ENCODE data around the gene RAD9A. TPM values are rescaled to one million over a fixed set of nuclear protein-coding genes. Genes with fewer than 3 reads are reported as not detected.
A peak's percentile ranks its signal among the peaks of the same experiment; 100 is the strongest.

Gene RAD9A
- total and polyA plus RNA-seq, 2 of the 4 experiments (the other 2 are of a cell fraction), result 2.0 to 10.3 TPM

DNA sequence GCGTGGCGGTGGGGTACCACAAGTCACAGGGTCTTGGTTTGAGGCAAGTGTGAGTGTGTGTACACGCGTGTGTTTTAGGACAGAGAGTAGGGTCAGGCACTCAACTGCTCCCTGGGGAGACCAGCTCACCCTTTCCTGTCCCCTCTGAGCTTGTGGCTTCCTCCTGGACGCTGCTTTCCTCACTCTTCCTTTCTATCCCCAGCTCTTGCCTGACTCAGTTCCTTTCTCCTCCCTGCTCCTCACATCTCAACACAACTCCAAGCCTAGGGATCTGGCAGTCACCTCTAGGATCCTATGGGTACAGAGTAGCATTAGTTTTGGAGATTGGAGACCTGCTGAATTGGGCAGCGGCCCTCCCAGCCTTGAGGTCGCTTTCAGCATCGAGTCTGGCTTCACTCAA is 22.5 kb upstream of the RAD9A start:
- Histone ChIP-seq H2AK9ac (replicated peaks; ENCODE audit: low read depth, low read length, poor library complexity) (peak overlapping the region; percentile 23), H3K4me3 (ENCODE audit: insufficient read depth, low read depth, low read length) (no peak overlapping the region), H3K27ac (ENCODE audit: insufficient read depth, low read length) (peak overlapping the region; percentile 82), H3K23ac (ENCODE audit: low read depth, low read length) (peak overlapping the region; percentile 13), H3K79me1 (ENCODE audit: low read depth in 1 of 2, low read length in 2 of 2) (peaks cover 5 to 77% of the 10 kb centered on the region in 2 experiments; a peak in 3 of 4 replicates), H3K9me3 (ENCODE audit: control insufficient read depth, insufficient read depth, low read length) (no peaks in the 10 kb centered on the region), H3K27me3 (ENCODE audit: control insufficient read depth, insufficient read depth, low read length) (no peaks in the 10 kb centered on the region), H3K18ac (ENCODE audit: low read depth, low read length) (peak overlapping the region; percentile 3), H3K9me1 (ENCODE audit: insufficient read depth, low read length) (peaks cover 48% of the 10 kb centered on the region), H2BK120ac (ENCODE audit: low read depth, low read length) (peak overlapping the region; percentile 72), H3K4ac (ENCODE audit: low read depth, low read length) (peak overlapping the region; percentile 81), H3K4me2 (ENCODE audit: low read depth, low read length) (peak overlapping the region; percentile 66), H3K9ac (ENCODE audit: low read depth, low read length) (peak overlapping the region; percentile 3; the same call in 1 of the 2 replicates), H3K56ac (ENCODE audit: extremely low read depth, insufficient read depth, low read length) (no peak overlapping the region), H2AFZ (replicated peaks; ENCODE audit: low read length, poor library complexity) (no peak overlapping the region), H2BK5ac (ENCODE audit: low read depth, low read length, poor library complexity, severe bottlenecking) (peak overlapping the region; percentile 77), H3K4me1 (ENCODE audit: control insufficient read depth, insufficient read depth, low read length) (peaks cover 53% of the 10 kb centered on the region), H4K91ac (ENCODE audit: insufficient read depth, low read depth, low read length) (peak overlapping the region; percentile 86), H3K14ac (replicated peaks; ENCODE audit: low read depth, low read length) (peak overlapping the region; percentile 77), H4K20me1 (ENCODE audit: insufficient read depth, low read length) (peaks cover 65% of the 10 kb centered on the region), H2BK15ac (ENCODE audit: low read depth, low read length) (peak overlapping the region; percentile 50; the same call in 2 of the 3 replicates), H2AK5ac (ENCODE audit: low read depth, low read length) (peak overlapping the region; percentile 74; the same call in 1 of the 2 replicates), H4K8ac (ENCODE audit: low read depth in 2 of 2, low read length in 2 of 2) (peak overlapping the region in 1 of 2 experiments; percentile 29; a peak in 2 of 4 replicates), H2BK20ac (ENCODE audit: low read depth, low read length) (peak overlapping the region; percentile 73), H4K5ac (ENCODE audit: low read depth, low read length) (peak overlapping the region; percentile 51; the same call in 1 of the 2 replicates), H3K36me3 (ENCODE audit: control insufficient read depth, insufficient read depth, low read length) (peaks cover 21% of the 10 kb centered on the region)
- CTCF ChIA-PET, result interaction anchor here (0.6 to 2.3 kb wide), 5 partner anchors 12 to 18 kb away, joined by 4 to 15 read pairs (median 9); partner anchors contain the start of gene POLD4
- dilution Hi-C loops (cut with HindIII; ENCODE audit: low sequenced_read_pairs, unreplicated experiment), result no loop called here
- intact Hi-C loops (cut with micrococcal nuclease), result no loop called here
- DNase-seq (no peak), ATAC-seq (ENCODE audit: low read depth) (no peak)
- in situ Hi-C loops (cut with MboI; ENCODE audit: low sequenced_read_pairs), result no loop called here
- 100% methylated on average over 1 of the region's 8 CpGs; no CpG with 5 or more reads in 1 of the 2 experiments for WGBS, 2 experiments (ENCODE audit: extremely low coverage in 2 of 2, insufficient read length in 1 of 2)
- POLR2A ChIA-PET (ENCODE audit: unreplicated experiment), result interaction anchor here (0.5 to 1.2 kb wide), 3 partner anchors 16 to 26 kb away, joined by 3 read pairs; partner anchors contain the start of gene POLD4
- no TSS peak for BruUV-seq (replicated peaks)
- TF ChIP-seq POLR2A (IDR thresholded peaks at IDR 0.05; ENCODE audit: low read depth, low read length) (no peak), SMC3 (IDR thresholded peaks at IDR 0.05; ENCODE audit: low read depth, low read length) (no peak), FOS (IDR thresholded peaks at IDR 0.05; ENCODE audit: low read depth, low read length) (no peak), RFX5 (IDR thresholded peaks at IDR 0.05; ENCODE audit: low read depth, low read length) (no peak), NFE2L2 (IDR thresholded peaks at IDR 0.05; ENCODE audit: low read depth, low read length) (no peak), CHD1 (IDR thresholded peaks at IDR 0.05; ENCODE audit: low read depth, low read length) (no peak), MXI1 (IDR thresholded peaks at IDR 0.05; ENCODE audit: borderline replicate concordance, low read depth, low read length) (no peak), ELK1 (IDR thresholded peaks at IDR 0.05; ENCODE audit: borderline replicate concordance, low read depth, low read length) (no peak), RAD21 (IDR thresholded peaks at IDR 0.05; ENCODE audit: low read length) (no peak), CEBPB (IDR thresholded peaks at IDR 0.05; ENCODE audit: low read depth, low read length) (no peak), CTCF (conservative IDR thresholded peaks at IDR 0.05; ENCODE audit: low read depth, low read length) (no peak), MAZ (IDR thresholded peaks at IDR 0.05; ENCODE audit: borderline replicate concordance, low read depth, low read length) (no peak), RCOR1 (IDR thresholded peaks at IDR 0.05; ENCODE audit: insufficient replicate concordance, low read length) (no peak), BHLHE40 (IDR thresholded peaks at IDR 0.05; ENCODE audit: low read depth, low read length) (no peak), MAFK (IDR thresholded peaks at IDR 0.05; ENCODE audit: low read depth, low read length) (no peak)
- TF ChIP-seq, protein P1, sequence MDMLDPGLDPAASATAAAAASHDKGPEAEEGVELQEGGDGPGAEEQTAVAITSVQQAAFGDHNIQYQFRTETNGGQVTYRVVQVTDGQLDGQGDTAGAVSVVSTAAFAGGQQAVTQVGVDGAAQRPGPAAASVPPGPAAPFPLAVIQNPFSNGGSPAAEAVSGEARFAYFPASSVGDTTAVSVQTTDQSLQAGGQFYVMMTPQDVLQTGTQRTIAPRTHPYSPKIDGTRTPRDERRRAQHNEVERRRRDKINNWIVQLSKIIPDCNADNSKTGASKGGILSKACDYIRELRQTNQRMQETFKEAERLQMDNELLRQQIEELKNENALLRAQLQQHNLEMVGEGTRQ (IDR thresholded peaks at IDR 0.05; ENCODE audit: low read depth, low read length), result no peak
